Measurements from ENCODE around the gene HCST.

- no peak for TF ChIP-seq CTCF (conservative IDR thresholded peaks at IDR 0.05; ENCODE audit: low read depth, low read length)
- TF ChIP-seq RAD21 (IDR thresholded peaks at IDR 0.05; ENCODE audit: low read length), result no peak
- TF ChIP-seq POLR2A (IDR thresholded peaks at IDR 0.05; ENCODE audit: low read depth, low read length), result no peak
- no peak for TF ChIP-seq CEBPB (IDR thresholded peaks at IDR 0.05; ENCODE audit: low read depth, low read length)
- TF ChIP-seq SMC3 (IDR thresholded peaks at IDR 0.05; ENCODE audit: low read depth, low read length), result no peak
- no peak for TF ChIP-seq BHLHE40 (IDR thresholded peaks at IDR 0.05; ENCODE audit: low read depth, low read length)
- no peak for TF ChIP-seq MXI1 (IDR thresholded peaks at IDR 0.05; ENCODE audit: borderline replicate concordance, low read depth, low read length)
- no peak for TF ChIP-seq ELK1 (IDR thresholded peaks at IDR 0.05; ENCODE audit: borderline replicate concordance, low read depth, low read length)
- TF ChIP-seq RCOR1 (IDR thresholded peaks at IDR 0.05; ENCODE audit: insufficient replicate concordance, low read length), result no peak
- no peak for TF ChIP-seq USF2 (IDR thresholded peaks at IDR 0.05; ENCODE audit: low read depth, low read length)
- no peak for TF ChIP-seq MAFK (IDR thresholded peaks at IDR 0.05; ENCODE audit: low read depth, low read length)
- TF ChIP-seq RFX5 (IDR thresholded peaks at IDR 0.05; ENCODE audit: low read depth, low read length), result no peak
Observed at GRCh38 chr19:35939307-35940077, 37.2 kb downstream of the HCST start.

Measured in IMR-90 (cell line).